Muscle layer of duodenum (tissue), 2 donors: ENCODE measurements around the gene EXOC4.

Experiments
- H3K27ac ChIP-seq: one replicate; pipeline ENCODE4 v1.7.0; 2013; ENCODE audit warnings: mild to moderate bottlenecking, low read length
- H3K27me3 ChIP-seq: one replicate; pipeline ENCODE4 v1.7.0; 2013; ENCODE audit warnings: low read depth, mild to moderate bottlenecking, control low read depth, low read length
- H3K36me3 ChIP-seq, 2 donors: one replicate each; pipeline ENCODE4 v1.7.0; 2013; ENCODE audit warnings: low read length in 2 of 2, control low read depth in 1 of 2, mild to moderate bottlenecking in 1 of 2; ENCODE audit not compliant: insufficient read depth in 2 of 2, control insufficient read depth in 1 of 2
- H3K4me1 ChIP-seq, 2 donors: one replicate each; pipeline ENCODE4 v1.7.0; 2013; ENCODE audit warnings: low read length in 2 of 2, mild to moderate bottlenecking in 2 of 2, control low read depth in 1 of 2, moderate library complexity in 1 of 2; ENCODE audit not compliant: insufficient read depth in 2 of 2, control insufficient read depth in 1 of 2
- H3K4me3 ChIP-seq, 2 donors: one replicate each; pipeline ENCODE4 v1.7.0; 2013; ENCODE audit warnings: low read length in 2 of 2, low read depth in 1 of 2, mild to moderate bottlenecking in 1 of 2
- H3K9me3 ChIP-seq, 2 donors: one replicate each; pipeline ENCODE4 v1.7.0; 2013; ENCODE audit warnings: low read length in 2 of 2, control low read depth in 1 of 2, mild to moderate bottlenecking in 1 of 2; ENCODE audit not compliant: control insufficient read depth in 1 of 2
- donor health status: healthy.

The EXOC4 gene

GRCh38 chr7:133491201-133491691 lies 238.4 kb downstream of the EXOC4 start:
- Histone ChIP-seq H3K4me1 (no peaks in the 10 kb centered on the region), H3K27me3 (no peaks in the 10 kb centered on the region), H3K9me3 (no peaks in the 10 kb centered on the region), H3K36me3 (peaks cover 5 to 9% of the 10 kb centered on the region in 2 donors), H3K4me3 (no peak overlapping the region), H3K27ac (no peak overlapping the region)

DNA sequence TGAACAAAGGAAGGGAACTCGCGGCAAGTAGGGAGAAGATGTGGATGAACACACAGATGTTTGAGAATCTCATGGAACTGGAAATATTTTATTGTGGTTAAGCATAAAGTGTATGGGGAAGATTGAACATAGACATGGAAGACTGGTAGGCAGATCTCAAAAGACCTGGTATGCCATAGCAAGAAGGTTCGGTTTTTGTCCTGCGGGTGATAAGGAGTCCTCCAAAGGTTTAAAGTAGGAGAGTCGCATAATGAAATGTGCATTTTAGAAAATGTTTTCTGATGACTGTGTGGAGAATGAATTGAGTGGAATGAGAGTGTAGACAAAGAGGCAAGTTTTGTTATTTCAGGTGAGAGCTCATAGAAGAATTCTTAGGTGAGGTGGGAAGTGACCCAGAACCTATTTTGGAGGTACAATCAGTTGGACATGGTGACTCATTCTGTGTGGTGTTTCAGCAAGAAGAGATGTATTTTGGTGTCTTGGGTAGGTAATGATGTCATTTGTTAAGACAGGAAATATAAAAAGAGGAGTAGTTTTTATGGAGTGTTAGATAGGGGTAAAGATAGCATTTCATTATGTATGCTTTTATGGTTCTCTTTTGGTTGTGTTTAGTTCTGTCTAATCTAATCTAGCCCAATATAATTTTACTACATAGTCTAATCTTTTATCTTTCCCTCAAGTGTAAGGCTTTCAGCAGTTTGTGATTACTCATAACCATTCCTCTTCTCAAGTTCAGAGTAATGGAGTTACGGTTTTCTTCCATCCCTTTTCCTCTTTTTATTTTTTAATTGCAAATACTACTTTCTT lies 239.2 kb downstream of the EXOC4 start:
- H3K27ac ChIP-seq = no peak overlapping the region
- H3K36me3 ChIP-seq = peaks cover 5 to 9% of the 10 kb centered on the region in 2 donors
- H3K27me3 ChIP-seq = no peaks in the 10 kb centered on the region
- no peak overlapping the region for H3K4me3 ChIP-seq
- no peaks in the 10 kb centered on the region for H3K4me1 ChIP-seq
- H3K9me3 ChIP-seq = no peaks in the 10 kb centered on the region

GRCh38 chr7:133497061-133497460 lies 244.2 kb downstream of the EXOC4 start:
- no peaks in the 10 kb centered on the region for H3K9me3 ChIP-seq
- peaks cover 0 to 2% of the 10 kb centered on the region in 2 donors for H3K4me1 ChIP-seq
- H3K27me3 ChIP-seq = no peaks in the 10 kb centered on the region
- no peaks in the 10 kb centered on the region for H3K36me3 ChIP-seq
- no peak overlapping the region for H3K4me3 ChIP-seq
- H3K27ac ChIP-seq = no peak overlapping the region

GRCh38 chr7:133501771-133502170 lies 248.9 kb downstream of the EXOC4 start:
- Histone ChIP-seq H3K4me3 (no peak overlapping the region), H3K9me3 (no peaks in the 10 kb centered on the region), H3K36me3 (no peaks in the 10 kb centered on the region), H3K27me3 (no peaks in the 10 kb centered on the region), H3K4me1 (peaks cover 0 to 12% of the 10 kb centered on the region in 2 donors), H3K27ac (no peak overlapping the region)

GRCh38 chr7:133502498-133502897 lies 249.6 kb downstream of the EXOC4 start:
- H3K4me1 ChIP-seq = peaks cover 0 to 12% of the 10 kb centered on the region in 2 donors
- no peaks in the 10 kb centered on the region for H3K36me3 ChIP-seq
- H3K9me3 ChIP-seq = no peaks in the 10 kb centered on the region
- no peak overlapping the region for H3K27ac ChIP-seq
- no peak overlapping the region for H3K4me3 ChIP-seq
- no peaks in the 10 kb centered on the region for H3K27me3 ChIP-seq

- H3K4me1 ChIP-seq = peaks cover 0 to 12% of the 10 kb centered on the region in 2 donors
- no peaks in the 10 kb centered on the region for H3K27me3 ChIP-seq
- no peaks in the 10 kb centered on the region for H3K9me3 ChIP-seq
- no peak overlapping the region for H3K4me3 ChIP-seq
- H3K36me3 ChIP-seq = no peaks in the 10 kb centered on the region
- H3K27ac ChIP-seq = no peak overlapping the region
These were observed 250.1 kb downstream of the EXOC4 start for GRCh38 chr7:133502972-133503371.

DNA sequence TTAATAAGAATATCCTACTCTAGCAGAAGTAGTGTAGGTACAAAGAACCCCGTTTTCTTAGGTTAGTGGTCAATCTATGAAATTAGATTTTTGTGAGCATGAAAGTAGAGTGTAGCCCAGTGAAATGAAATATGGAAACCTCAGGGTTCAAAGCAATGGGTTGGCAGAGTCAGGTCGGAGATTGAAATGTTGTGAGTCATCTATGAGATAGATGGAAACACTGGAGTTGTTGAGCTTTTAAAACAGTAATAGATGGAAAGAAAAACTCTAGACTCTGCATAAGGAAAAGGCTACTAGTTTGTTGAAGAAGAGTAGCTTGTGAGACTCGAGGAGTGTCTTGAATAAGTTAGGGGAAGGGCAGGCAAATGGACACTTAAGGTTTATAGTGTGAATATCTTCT lies 251.9 kb downstream of the EXOC4 start:
- H3K27ac ChIP-seq = no peak overlapping the region
- H3K4me3 ChIP-seq = no peak overlapping the region
- no peaks in the 10 kb centered on the region for H3K36me3 ChIP-seq
- peaks cover 0 to 12% of the 10 kb centered on the region in 2 donors for H3K4me1 ChIP-seq
- no peaks in the 10 kb centered on the region for H3K27me3 ChIP-seq
- H3K9me3 ChIP-seq = no peaks in the 10 kb centered on the region

GRCh38 chr7:133509822-133510221 lies 256.9 kb downstream of the EXOC4 start:
- Histone ChIP-seq H3K4me1 (no peaks in the 10 kb centered on the region), H3K36me3 (no peaks in the 10 kb centered on the region), H3K27ac (no peak overlapping the region), H3K27me3 (no peaks in the 10 kb centered on the region), H3K9me3 (no peaks in the 10 kb centered on the region), H3K4me3 (no peak overlapping the region)

- no peak overlapping the region for H3K27ac ChIP-seq
- H3K36me3 ChIP-seq = no peaks in the 10 kb centered on the region
- no peaks in the 10 kb centered on the region for H3K9me3 ChIP-seq
- no peaks in the 10 kb centered on the region for H3K27me3 ChIP-seq
- H3K4me1 ChIP-seq = no peaks in the 10 kb centered on the region
- H3K4me3 ChIP-seq = no peak overlapping the region
These were observed 257.6 kb downstream of the EXOC4 start for GRCh38 chr7:133510326-133511055.

DNA sequence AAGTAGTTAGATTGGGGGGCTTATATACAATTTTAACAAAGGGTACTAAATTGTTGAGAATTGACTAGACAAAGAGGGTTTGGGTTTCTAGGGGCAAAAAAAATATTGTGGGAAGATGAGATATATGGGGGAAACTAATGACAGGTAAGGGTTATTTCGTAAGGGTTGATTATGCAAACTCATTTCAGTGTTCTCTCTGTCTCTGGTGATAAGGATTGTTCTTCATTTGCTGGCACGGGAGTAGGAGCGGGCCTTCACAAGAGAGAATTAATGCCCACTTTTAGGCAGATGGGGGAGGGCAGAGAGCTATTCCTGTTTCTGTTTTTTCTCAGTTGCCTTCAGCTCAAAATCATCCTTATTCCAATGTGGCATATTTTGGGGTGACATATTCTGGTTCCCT lies 258.4 kb downstream of the EXOC4 start:
- Histone ChIP-seq H3K4me1 (no peaks in the 10 kb centered on the region), H3K27me3 (no peaks in the 10 kb centered on the region), H3K9me3 (no peaks in the 10 kb centered on the region), H3K36me3 (no peaks in the 10 kb centered on the region), H3K4me3 (no peak overlapping the region), H3K27ac (no peak overlapping the region)

GRCh38 chr7:133511708-133512107 lies 258.8 kb downstream of the EXOC4 start:
- Histone ChIP-seq H3K4me1 (no peaks in the 10 kb centered on the region), H3K9me3 (no peaks in the 10 kb centered on the region)

More at GRCh38 chr7:133511708-133512107, 258.8 kb downstream of the EXOC4 start:
- Histone ChIP-seq H3K36me3 (no peaks in the 10 kb centered on the region), H3K27ac (no peak overlapping the region), H3K27me3 (no peaks in the 10 kb centered on the region), H3K4me3 (no peak overlapping the region)
